Measurements from ENCODE around the gene MSTN. TPM values are rescaled to one million over a fixed set of nuclear protein-coding genes. Genes with fewer than 3 reads are reported as not detected.

MSTN gene
- total RNA-seq (under 1 TPM; 0.48 to 0.81 TPM), polyA plus RNA-seq (1 to 10 TPM in 1 of 2 donors, not detected in 1; 1.5 TPM)
- long read RNA-seq, donor 1: 0 reads
- long read RNA-seq, donor 2: 0 reads

GRCh38 chr2:190062601-190063000 lies at the start of gene MSTN:
MSTN (minus strand) TSS chr2:190062729; CDS start chr2:190062596, 133 bp downstream.
- Histone ChIP-seq H3K4me3 (ENCODE audit: low read length in 2 of 2) (no peak within 1 kb of the TSS), H3K27me3 (ENCODE audit: control insufficient read depth in 1 of 2, insufficient read depth in 2 of 2, low read length in 1 of 2) (no peaks in the 10 kb centered on the region), H3K36me3 (ENCODE audit: control insufficient read depth in 1 of 2, insufficient read depth in 2 of 2, low read length in 1 of 2) (no peaks in the 10 kb centered on the region), H3K4me1 (ENCODE audit: control insufficient read depth in 1 of 2, insufficient read depth in 2 of 2, low read length in 2 of 2) (no peaks in the 10 kb centered on the region), H3K9me3 (ENCODE audit: control insufficient read depth, low read length) (no peaks in the 10 kb centered on the region), H3K27ac (ENCODE audit: low read depth in 1 of 2, low read length in 2 of 2) (no peak within 1 kb of the TSS)
- ATAC-seq (ENCODE audit: low FRiP score) (no peak), DNase-seq (no peak)
- intact Hi-C loops (cut with DNase I): no loop called here
- WGBS, 2 donors: 89 to 91% methylated on average over 2 of the region's 2 CpGs

- no peaks in the 10 kb centered on the region for H3K9me3 ChIP-seq (ENCODE audit: control insufficient read depth, low read length)
- no peak overlapping the region for H3K4me3 ChIP-seq (ENCODE audit: low read length in 2 of 2)
- DNase-seq: no peak
- WGBS, 2 donors: 68% methylated on average over 1 of the region's 1 CpG
- intact Hi-C loops (cut with DNase I): no loop called here
- H3K27ac ChIP-seq (ENCODE audit: low read depth in 1 of 2, low read length in 2 of 2): no peak overlapping the region
- no peaks in the 10 kb centered on the region for H3K36me3 ChIP-seq (ENCODE audit: control insufficient read depth in 1 of 2, insufficient read depth in 2 of 2, low read length in 1 of 2)
- H3K27me3 ChIP-seq (ENCODE audit: control insufficient read depth in 1 of 2, insufficient read depth in 2 of 2, low read length in 1 of 2): no peaks in the 10 kb centered on the region
- no peak for ATAC-seq (ENCODE audit: low FRiP score)
- H3K4me1 ChIP-seq (ENCODE audit: control insufficient read depth in 1 of 2, insufficient read depth in 2 of 2, low read length in 2 of 2): no peaks in the 10 kb centered on the region
Observed at GRCh38 chr2:190111166-190111565, 48.6 kb upstream of the MSTN start.

- H3K27me3 ChIP-seq (ENCODE audit: control insufficient read depth in 1 of 2, insufficient read depth in 2 of 2, low read length in 1 of 2): no peaks in the 10 kb centered on the region
- DNase-seq: no peak
- H3K36me3 ChIP-seq (ENCODE audit: control insufficient read depth in 1 of 2, insufficient read depth in 2 of 2, low read length in 1 of 2): no peaks in the 10 kb centered on the region
- no peak for ATAC-seq (ENCODE audit: low FRiP score)
- no peaks in the 10 kb centered on the region for H3K4me1 ChIP-seq (ENCODE audit: control insufficient read depth in 1 of 2, insufficient read depth in 2 of 2, low read length in 2 of 2)
- no peak overlapping the region for H3K27ac ChIP-seq (ENCODE audit: low read depth in 1 of 2, low read length in 2 of 2)
- H3K9me3 ChIP-seq (ENCODE audit: control insufficient read depth, low read length): no peaks in the 10 kb centered on the region
- H3K4me3 ChIP-seq (ENCODE audit: low read length in 2 of 2): no peak overlapping the region
- 95% methylated on average over 7 of the region's 7 CpGs for WGBS, 2 donors
- intact Hi-C loops (cut with DNase I): no loop called here
Observed at GRCh38 chr2:190110699-190111098, 48.2 kb upstream of the MSTN start.

GRCh38 chr2:190110131-190110530 lies 47.6 kb upstream of the MSTN start:
- Histone ChIP-seq H3K9me3 (ENCODE audit: control insufficient read depth, low read length) (no peaks in the 10 kb centered on the region), H3K4me1 (ENCODE audit: control insufficient read depth in 1 of 2, insufficient read depth in 2 of 2, low read length in 2 of 2) (no peaks in the 10 kb centered on the region), H3K27me3 (ENCODE audit: control insufficient read depth in 1 of 2, insufficient read depth in 2 of 2, low read length in 1 of 2) (no peaks in the 10 kb centered on the region), H3K36me3 (ENCODE audit: control insufficient read depth in 1 of 2, insufficient read depth in 2 of 2, low read length in 1 of 2) (no peaks in the 10 kb centered on the region), H3K27ac (ENCODE audit: low read depth in 1 of 2, low read length in 2 of 2) (no peak overlapping the region), H3K4me3 (ENCODE audit: low read length in 2 of 2) (no peak overlapping the region)
- WGBS, 2 donors: 55% methylated on average over 2 of the region's 2 CpGs
- DNase-seq (no peak), ATAC-seq (ENCODE audit: low FRiP score) (no peak)
- intact Hi-C loops (cut with DNase I): no loop called here

- WGBS, 2 donors: 72 to 80% methylated on average over 4 of the region's 4 CpGs
- intact Hi-C loops (cut with DNase I): no loop called here
- H3K9me3 ChIP-seq (ENCODE audit: control insufficient read depth, low read length): no peaks in the 10 kb centered on the region
- ATAC-seq (ENCODE audit: low FRiP score) (no peak), DNase-seq (no peak)
- no peaks in the 10 kb centered on the region for H3K27me3 ChIP-seq (ENCODE audit: control insufficient read depth in 1 of 2, insufficient read depth in 2 of 2, low read length in 1 of 2)
- no peaks in the 10 kb centered on the region for H3K4me1 ChIP-seq (ENCODE audit: control insufficient read depth in 1 of 2, insufficient read depth in 2 of 2, low read length in 2 of 2)
- no peak overlapping the region for H3K27ac ChIP-seq (ENCODE audit: low read depth in 1 of 2, low read length in 2 of 2)
- H3K36me3 ChIP-seq (ENCODE audit: control insufficient read depth in 1 of 2, insufficient read depth in 2 of 2, low read length in 1 of 2): no peaks in the 10 kb centered on the region
- no peak overlapping the region for H3K4me3 ChIP-seq (ENCODE audit: low read length in 2 of 2)
Observed at GRCh38 chr2:190107409-190107808, 44.9 kb upstream of the MSTN start.

- intact Hi-C loops (cut with DNase I): no loop called here
- no peak for ATAC-seq (ENCODE audit: low FRiP score)
- H3K27me3 ChIP-seq (ENCODE audit: control insufficient read depth in 1 of 2, insufficient read depth in 2 of 2, low read length in 1 of 2): no peaks in the 10 kb centered on the region
Observed at GRCh38 chr2:190106783-190107182, 44.3 kb upstream of the MSTN start.

GRCh38 chr2:190105554-190105953 lies 43.0 kb upstream of the MSTN start:
- WGBS, 2 donors: 79 to 93% methylated on average over 2 of the region's 2 CpGs
- no peak for ATAC-seq (ENCODE audit: low FRiP score)
- intact Hi-C loops (cut with DNase I): no loop called here

More at GRCh38 chr2:190106783-190107182, 44.3 kb upstream of the MSTN start:
- Histone ChIP-seq H3K27ac (ENCODE audit: low read depth in 1 of 2, low read length in 2 of 2) (no peak overlapping the region), H3K4me1 (ENCODE audit: control insufficient read depth in 1 of 2, insufficient read depth in 2 of 2, low read length in 2 of 2) (no peaks in the 10 kb centered on the region), H3K36me3 (ENCODE audit: control insufficient read depth in 1 of 2, insufficient read depth in 2 of 2, low read length in 1 of 2) (no peaks in the 10 kb centered on the region), H3K4me3 (ENCODE audit: low read length in 2 of 2) (no peak overlapping the region), H3K9me3 (ENCODE audit: control insufficient read depth, low read length) (no peaks in the 10 kb centered on the region)
- no peak for DNase-seq

GRCh38 chr2:190103144-190103543 lies 40.6 kb upstream of the MSTN start:
- no peak for DNase-seq
- Histone ChIP-seq H3K4me3 (ENCODE audit: low read length in 2 of 2) (no peak overlapping the region), H3K27ac (ENCODE audit: low read depth in 1 of 2, low read length in 2 of 2) (no peak overlapping the region), H3K27me3 (ENCODE audit: control insufficient read depth in 1 of 2, insufficient read depth in 2 of 2, low read length in 1 of 2) (no peaks in the 10 kb centered on the region), H3K4me1 (ENCODE audit: control insufficient read depth in 1 of 2, insufficient read depth in 2 of 2, low read length in 2 of 2) (no peaks in the 10 kb centered on the region), H3K36me3 (ENCODE audit: control insufficient read depth in 1 of 2, insufficient read depth in 2 of 2, low read length in 1 of 2) (no peaks in the 10 kb centered on the region), H3K9me3 (ENCODE audit: control insufficient read depth, low read length) (no peaks in the 10 kb centered on the region)
- no peak for ATAC-seq (ENCODE audit: low FRiP score)
- intact Hi-C loops (cut with DNase I): no loop called here
- 83 to 86% methylated on average over 3 of the region's 3 CpGs for WGBS, 2 donors

More at GRCh38 chr2:190105554-190105953, 43.0 kb upstream of the MSTN start:
- no peaks in the 10 kb centered on the region for H3K36me3 ChIP-seq (ENCODE audit: control insufficient read depth in 1 of 2, insufficient read depth in 2 of 2, low read length in 1 of 2)
- no peaks in the 10 kb centered on the region for H3K9me3 ChIP-seq (ENCODE audit: control insufficient read depth, low read length)
- no peak overlapping the region for H3K4me3 ChIP-seq (ENCODE audit: low read length in 2 of 2)
- no peak for DNase-seq
- no peak overlapping the region for H3K27ac ChIP-seq (ENCODE audit: low read depth in 1 of 2, low read length in 2 of 2)
- no peaks in the 10 kb centered on the region for H3K4me1 ChIP-seq (ENCODE audit: control insufficient read depth in 1 of 2, insufficient read depth in 2 of 2, low read length in 2 of 2)
- H3K27me3 ChIP-seq (ENCODE audit: control insufficient read depth in 1 of 2, insufficient read depth in 2 of 2, low read length in 1 of 2): no peaks in the 10 kb centered on the region

GRCh38 chr2:190099890-190100697 lies 37.6 kb upstream of the MSTN start:
- intact Hi-C loops (cut with DNase I): loop anchor here in 1 of 2 donors (10.0 kb wide), 1 partner anchor 185 kb away; no protein-coding TSS in a partner anchor
- Histone ChIP-seq H3K27ac (ENCODE audit: low read depth in 1 of 2, low read length in 2 of 2) (no peak overlapping the region), H3K4me1 (ENCODE audit: control insufficient read depth in 1 of 2, insufficient read depth in 2 of 2, low read length in 2 of 2) (no peaks in the 10 kb centered on the region), H3K9me3 (ENCODE audit: control insufficient read depth, low read length) (no peaks in the 10 kb centered on the region), H3K36me3 (ENCODE audit: control insufficient read depth in 1 of 2, insufficient read depth in 2 of 2, low read length in 1 of 2) (no peaks in the 10 kb centered on the region), H3K4me3 (ENCODE audit: low read length in 2 of 2) (no peak overlapping the region), H3K27me3 (ENCODE audit: control insufficient read depth in 1 of 2, insufficient read depth in 2 of 2, low read length in 1 of 2) (no peaks in the 10 kb centered on the region)
- ATAC-seq (ENCODE audit: low FRiP score) (no peak), DNase-seq (no peak)
- 50 to 54% methylated on average over 3 of the region's 3 CpGs for WGBS, 2 donors

All from aorta (tissue), 5 donors.